Breast epithelium (tissue), 4 donors: ENCODE data around the gene SPTA1. TPM values are rescaled to one million over a fixed set of nuclear protein-coding genes. Genes with fewer than 3 reads are reported as not detected.
"Not testable (repeated sequence)": the region's sequence is repeated elsewhere in the genome, so short reads cannot be mapped to it uniquely, and the experiment has no call there.

Experiments
- DNase-seq, 2 donors: peaks; one replicate each; pipeline ENCODE4 v3.0.0-alpha.2; 2019; ENCODE audit warnings: low spot score in 2 of 2
- H3K27ac ChIP-seq, 2 donors: fragments of 200-600 bp; sonication (generic) in 1 of 2; one replicate each; pipeline ENCODE4 v1.5.1; 2016 to 2019; ENCODE audit warnings: mild to moderate bottlenecking in 1 of 2
- H3K27me3 ChIP-seq, 2 donors: fragments of 200-600 bp; sonication (generic) in 1 of 2; one replicate each; pipeline versions ENCODE4 v1.5.1 to v1.6.0; 2017 to 2019; ENCODE audit warnings: control low read depth in 1 of 2, mild to moderate bottlenecking in 1 of 2
- H3K36me3 ChIP-seq: fragments of 200-600 bp; one replicate; pipeline ENCODE4 v1.5.1; 2019
- H3K4me1 ChIP-seq, 2 donors: fragments of 200-600 bp; sonication (generic); one replicate each; pipeline ENCODE4 v1.5.1; 2016 to 2019; ENCODE audit warnings: control low read depth in 1 of 2
- H3K4me3 ChIP-seq, 3 donors: fragments of 200-600 bp; sonication (generic); 1 replicate in 2 of 3; 2 replicates in 1 of 3; pipeline ENCODE4 v1.5.1; 2016 to 2019; ENCODE audit warnings: mild to moderate bottlenecking in 3 of 3, moderate library complexity in 2 of 3
- H3K9me3 ChIP-seq, 2 donors: fragments of 200-600 bp; sonication (generic) in 1 of 2; one replicate each; pipeline ENCODE4 v1.5.1; 2016 to 2019; ENCODE audit warnings: control low read depth in 1 of 2
- CTCF ChIP-seq, 3 donors: fragments of 450-650 bp; IDR thresholded peaks; one replicate each; pipeline ENCODE4 v1.5.1; 2016 to 2017; ENCODE audit warnings: antibody characterized with exemption in 3 of 3, mild to moderate bottlenecking in 3 of 3, moderate library complexity in 3 of 3
- POLR2A ChIP-seq: fragments of 450-650 bp; IDR thresholded peaks from one replicate; pipeline ENCODE4 v1.6.1; 2016; ENCODE audit warnings: antibody characterized with exemption, mild to moderate bottlenecking, moderate library complexity
- POLR2AphosphoS5 ChIP-seq, 3 donors: sonication (generic); formaldehyde crosslinking; IDR thresholded peaks; one replicate each; pipeline ENCODE4 v1.6.1; 2017; ENCODE audit warnings: antibody characterized with exemption in 3 of 3
- intact Hi-C: fragments of 100-400 bp; cut with DNase I; formaldehyde crosslinking; loops from one replicate; pipeline ENCODE4 v1.15.1; 2023; ENCODE audit warnings: low total_unique reads
- total RNA-seq, 3 donors: library from RNA; depleted of rRNA; stranded (reverse); fragments of >200 nt; gene quantifications; one replicate each; pipeline ENCODE4 v1.1.0, GENCODE V29; 2016

Gene SPTA1
- total RNA-seq, 3 donors from 2014 or later: under 0.01 to 0.33 (median 0.15) TPM

- TF ChIP-seq CTCF (IDR thresholded peaks at IDR 0.05) (no peak), POLR2AphosphoS5 (IDR thresholded peaks at IDR 0.05) (no peak), POLR2A (no peak)
- intact Hi-C loops: no loop called here
These were observed 8.1 kb upstream of the SPTA1 start for GRCh38 chr1:158694596-158694995.

GRCh38 chr1:158692356-158692755 lies 5.8 kb upstream of the SPTA1 start:
- Histone ChIP-seq H3K4me3 (no peak overlapping the region), H3K9me3 (no peaks in the 10 kb centered on the region), H3K36me3 (no peaks in the 10 kb centered on the region), H3K27ac (no peak overlapping the region), H3K27me3 (no peaks in the 10 kb centered on the region), H3K4me1 (no peaks in the 10 kb centered on the region)
- DNase-seq: no peak
- no peak for TF ChIP-seq CTCF (IDR thresholded peaks at IDR 0.05)
- no peak for TF ChIP-seq POLR2AphosphoS5 (IDR thresholded peaks at IDR 0.05)
- no peak for TF ChIP-seq POLR2A
- intact Hi-C loops: no loop called here

More at GRCh38 chr1:158694596-158694995, 8.1 kb upstream of the SPTA1 start:
- Histone ChIP-seq H3K4me3 (no peak overlapping the region), H3K9me3 (no peaks in the 10 kb centered on the region), H3K36me3 (no peaks in the 10 kb centered on the region), H3K4me1 (no peaks in the 10 kb centered on the region), H3K27ac (no peak overlapping the region), H3K27me3 (no peaks in the 10 kb centered on the region)
- no peak for DNase-seq

- Histone ChIP-seq H3K9me3 (no peaks in the 10 kb centered on the region), H3K4me3 (no peak overlapping the region), H3K36me3 (no peaks in the 10 kb centered on the region), H3K4me1 (no peaks in the 10 kb centered on the region), H3K27me3 (no peaks in the 10 kb centered on the region), H3K27ac (no peak overlapping the region)
- intact Hi-C loops: no loop called here
- TF ChIP-seq POLR2AphosphoS5 (IDR thresholded peaks at IDR 0.05) (no peak), POLR2A (no peak), CTCF (IDR thresholded peaks at IDR 0.05) (no peak)
- no peak for DNase-seq
These were observed 5.4 kb upstream of the SPTA1 start for GRCh38 chr1:158691907-158692306.

- DNase-seq, H3K4me1 ChIP-seq, H3K36me3 ChIP-seq, H3K27me3 ChIP-seq, H3K9me3 ChIP-seq, H3K4me3 ChIP-seq, H3K27ac ChIP-seq, intact Hi-C loops: not testable (repeated sequence)
These were observed 4.6 kb upstream of the SPTA1 start for GRCh38 chr1:158691149-158691548.

- Histone ChIP-seq H3K36me3 (no peaks in the 10 kb centered on the region), H3K4me1 (no peaks in the 10 kb centered on the region), H3K9me3 (no peaks in the 10 kb centered on the region), H3K4me3 (no peak overlapping the region), H3K27me3 (no peaks in the 10 kb centered on the region), H3K27ac (no peak overlapping the region)
- intact Hi-C loops: no loop called here
- no peak for DNase-seq
- TF ChIP-seq POLR2AphosphoS5 (IDR thresholded peaks at IDR 0.05) (no peak), POLR2A (no peak), CTCF (IDR thresholded peaks at IDR 0.05) (no peak)
These were observed 3.4 kb upstream of the SPTA1 start for GRCh38 chr1:158689875-158690274.

- Histone ChIP-seq H3K4me1 (no peaks in the 10 kb centered on the region), H3K36me3 (no peaks in the 10 kb centered on the region), H3K4me3 (no peak overlapping the region), H3K27me3 (no peaks in the 10 kb centered on the region), H3K27ac (no peak overlapping the region), H3K9me3 (no peaks in the 10 kb centered on the region)
- TF ChIP-seq POLR2AphosphoS5 (IDR thresholded peaks at IDR 0.05) (no peak), POLR2A (no peak), CTCF (IDR thresholded peaks at IDR 0.05) (no peak)
- intact Hi-C loops: no loop called here
- no peak for DNase-seq
These were observed 2.6 kb upstream of the SPTA1 start for GRCh38 chr1:158689110-158689509.

GRCh38 chr1:158688343-158688742 lies 1.8 kb upstream of the SPTA1 start:
- H3K4me1 ChIP-seq, DNase-seq, H3K36me3 ChIP-seq, H3K9me3 ChIP-seq, H3K4me3 ChIP-seq, intact Hi-C loops, H3K27me3 ChIP-seq, H3K27ac ChIP-seq: not testable (repeated sequence)
